Thyroid gland (tissue), 4 donors: Measurements from ENCODE around the gene DAAM2. TPM values are rescaled to one million over a fixed set of nuclear protein-coding genes. Genes with fewer than 3 reads are reported as not detected.

Experiments
- DNase-seq, 2 donors: peaks; one replicate each; pipeline ENCODE4 v3.0.0-alpha.2; 2019
- H3K27ac ChIP-seq, 3 donors: fragments of 200-600 bp; sonication (generic); 1 replicate in 2 of 3; 2 replicates in 1 of 3; pipeline ENCODE4 v1.5.1; 2016 to 2019; ENCODE audit warnings: mild to moderate bottlenecking in 1 of 3, moderate library complexity in 1 of 3
- H3K27me3 ChIP-seq: fragments of 200-600 bp; sonication (generic); one replicate; pipeline ENCODE4 v1.5.1; 2019
- H3K36me3 ChIP-seq, 2 donors: fragments of 200-600 bp; sonication (generic); one replicate each; pipeline ENCODE4 v1.5.1; 2016 to 2019
- H3K4me1 ChIP-seq, 2 donors: fragments of 200-600 bp; sonication (generic); one replicate each; pipeline ENCODE4 v1.5.1; 2017 to 2019
- H3K4me3 ChIP-seq, 3 donors: fragments of 200-600 bp; sonication (generic); replicated peaks in 1 of 3; 1 replicate in 2 of 3; 2 replicates in 1 of 3; pipeline ENCODE4 v1.5.1; 2016; ENCODE audit warnings: mild to moderate bottlenecking in 1 of 3
- H3K9me3 ChIP-seq: fragments of 200-600 bp; sonication (generic); one replicate; pipeline ENCODE4 v1.5.1; 2017
- POLR2A ChIP-seq, 2 donors: fragments of 450-650 bp; IDR thresholded peaks; one replicate each; pipeline ENCODE4 v1.6.1; 2017; ENCODE audit warnings: antibody characterized with exemption in 2 of 2, mild to moderate bottlenecking in 2 of 2, moderate library complexity in 1 of 2
- WGBS, 2 donors: methylation state at CpG; one replicate each; pipeline ENCODE4 v1.1.5; 2017; 5-methylcytosine and 5-hydroxymethylcytosine counted together
- intact Hi-C: fragments of 100-400 bp; cut with DNase I; formaldehyde crosslinking; loops from one replicate; pipeline ENCODE4 v1.15.1; 2023
- total RNA-seq, 4 donors: library from RNA; depleted of rRNA; stranded (reverse); fragments of >200 nt; gene quantifications; one replicate each; pipeline ENCODE4 v1.2.3, GENCODE V29; 2016
- TF ChIP-seq, protein P1 (sequence below), 6 experiments: fragments of 200-600 bp in 3 of 6; fragments of 450-650 bp in 3 of 6; sonication (generic) in 3 of 6; IDR thresholded peaks; one replicate each; pipeline ENCODE4 v1.5.1; 2016 to 2019; ENCODE audit warnings: antibody characterized with exemption in 6 of 6, mild to moderate bottlenecking in 2 of 6, inconsistent platforms in 1 of 6, moderate library complexity in 1 of 6

The DAAM2 gene
- total RNA-seq, 4 donors from 2014 or later: 17.8 to 37.0 (median 23.8) TPM

DNA sequence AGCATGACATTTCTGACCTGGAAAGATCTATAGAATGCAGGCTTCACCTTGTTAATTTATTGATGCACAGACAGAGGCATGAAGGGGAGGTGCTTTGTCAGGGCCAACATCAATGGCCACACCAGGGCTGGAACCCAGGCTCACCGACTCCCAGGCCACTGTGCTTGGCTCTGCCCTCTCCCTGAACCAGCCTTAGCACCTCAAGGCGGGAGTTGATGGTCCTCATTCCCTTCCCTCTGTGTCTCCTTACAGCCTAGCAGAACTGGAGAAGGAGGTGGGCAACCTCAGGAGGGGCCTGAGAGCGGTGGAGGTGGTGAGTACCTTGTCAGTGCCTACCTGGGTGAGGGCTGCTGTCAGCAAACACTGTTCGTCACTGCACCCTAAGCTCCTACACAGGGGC lies 106.4 kb downstream of the DAAM2 start:
- intact Hi-C loops: loop anchor here (10.0 kb wide), 1 partner anchor 524 kb away; no protein-coding TSS in a partner anchor
- peaks cover 0 to 5% of the 10 kb centered on the region in 2 donors for H3K36me3 ChIP-seq
- no peaks in the 10 kb centered on the region for H3K4me1 ChIP-seq
- H3K4me3 ChIP-seq: no peak overlapping the region
- no peaks in the 10 kb centered on the region for H3K27me3 ChIP-seq
- no peaks in the 10 kb centered on the region for H3K9me3 ChIP-seq
- 80 to 100% methylated on average over 4 of the region's 4 CpGs for WGBS, 2 donors
- H3K27ac ChIP-seq: no peak overlapping the region
- no peak for TF ChIP-seq POLR2A (IDR thresholded peaks at IDR 0.05)
- TF ChIP-seq, protein P1, sequence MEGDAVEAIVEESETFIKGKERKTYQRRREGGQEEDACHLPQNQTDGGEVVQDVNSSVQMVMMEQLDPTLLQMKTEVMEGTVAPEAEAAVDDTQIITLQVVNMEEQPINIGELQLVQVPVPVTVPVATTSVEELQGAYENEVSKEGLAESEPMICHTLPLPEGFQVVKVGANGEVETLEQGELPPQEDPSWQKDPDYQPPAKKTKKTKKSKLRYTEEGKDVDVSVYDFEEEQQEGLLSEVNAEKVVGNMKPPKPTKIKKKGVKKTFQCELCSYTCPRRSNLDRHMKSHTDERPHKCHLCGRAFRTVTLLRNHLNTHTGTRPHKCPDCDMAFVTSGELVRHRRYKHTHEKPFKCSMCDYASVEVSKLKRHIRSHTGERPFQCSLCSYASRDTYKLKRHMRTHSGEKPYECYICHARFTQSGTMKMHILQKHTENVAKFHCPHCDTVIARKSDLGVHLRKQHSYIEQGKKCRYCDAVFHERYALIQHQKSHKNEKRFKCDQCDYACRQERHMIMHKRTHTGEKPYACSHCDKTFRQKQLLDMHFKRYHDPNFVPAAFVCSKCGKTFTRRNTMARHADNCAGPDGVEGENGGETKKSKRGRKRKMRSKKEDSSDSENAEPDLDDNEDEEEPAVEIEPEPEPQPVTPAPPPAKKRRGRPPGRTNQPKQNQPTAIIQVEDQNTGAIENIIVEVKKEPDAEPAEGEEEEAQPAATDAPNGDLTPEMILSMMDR (IDR thresholded peaks at IDR 0.05): no peak
- DNase-seq: no peak

DNA sequence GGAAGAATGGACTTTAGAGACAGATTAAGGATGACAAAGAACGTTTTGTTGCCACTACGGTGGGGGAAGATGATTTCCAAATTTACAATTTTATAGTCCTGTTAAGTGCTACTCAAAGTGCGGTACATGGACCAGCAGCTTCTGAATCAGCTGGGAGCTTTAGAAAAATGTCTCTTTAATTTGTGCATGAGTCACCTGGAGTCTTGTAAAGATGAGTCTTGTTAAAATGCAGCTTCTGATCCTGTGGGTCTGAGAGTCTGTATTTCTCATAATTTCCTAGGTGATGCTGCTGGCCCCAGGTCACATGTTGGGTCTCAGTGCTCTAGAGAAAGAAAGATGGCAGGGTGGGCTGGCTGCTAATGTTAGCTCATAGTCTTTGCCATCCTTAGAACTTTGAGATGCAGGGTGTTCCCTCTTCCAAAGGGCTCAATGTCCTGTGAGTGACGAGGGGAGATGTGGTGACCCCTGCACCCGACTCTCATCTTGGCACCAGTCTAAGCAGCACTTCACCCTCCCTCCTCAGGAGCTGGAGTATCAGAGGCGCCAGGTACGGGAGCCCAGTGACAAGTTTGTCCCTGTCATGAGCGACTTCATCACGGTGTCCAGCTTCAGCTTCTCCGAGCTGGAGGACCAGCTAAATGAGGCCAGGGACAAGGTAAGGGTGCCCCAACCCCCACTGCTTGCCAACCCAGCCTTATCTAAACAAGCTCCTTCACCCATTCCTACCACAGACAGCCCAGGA lies 107.5 kb downstream of the DAAM2 start:
- Histone ChIP-seq H3K36me3 (peaks cover 0 to 5% of the 10 kb centered on the region in 2 donors), H3K27ac (no peak overlapping the region), H3K4me1 (no peaks in the 10 kb centered on the region), H3K4me3 (no peak overlapping the region), H3K9me3 (no peaks in the 10 kb centered on the region), H3K27me3 (no peaks in the 10 kb centered on the region)
- TF ChIP-seq POLR2A (IDR thresholded peaks at IDR 0.05): no peak
- WGBS, 2 donors: 88 to 95% methylated on average over 10 of the region's 10 CpGs
- intact Hi-C loops: loop anchor here (10.0 kb wide), 1 partner anchor 525 kb away; no protein-coding TSS in a partner anchor
- DNase-seq: no peak

GRCh38 chr6:39901116-39901655 lies 109.0 kb downstream of the DAAM2 start:
- no peaks in the 10 kb centered on the region for H3K4me1 ChIP-seq
- DNase-seq: peak in 1 of 2 donors; percentile 20
- no peaks in the 10 kb centered on the region for H3K27me3 ChIP-seq
- no peaks in the 10 kb centered on the region for H3K9me3 ChIP-seq
- intact Hi-C loops: no loop called here
- H3K36me3 ChIP-seq: peaks cover 3 to 5% of the 10 kb centered on the region in 2 donors
- no peak overlapping the region for H3K27ac ChIP-seq
- 79 to 84% methylated on average over 9 to 10 of the region's 10 CpGs for WGBS, 2 donors
- TF ChIP-seq, protein P1 (IDR thresholded peaks at IDR 0.05): no peak
- no peak for TF ChIP-seq POLR2A (IDR thresholded peaks at IDR 0.05)
- no peak overlapping the region for H3K4me3 ChIP-seq

GRCh38 chr6:39901670-39902069 lies 109.5 kb downstream of the DAAM2 start:
- 93 to 97% methylated on average over 18 to 19 of the region's 19 CpGs for WGBS, 2 donors
- H3K27me3 ChIP-seq: no peaks in the 10 kb centered on the region
- DNase-seq: no peak
- intact Hi-C loops: no loop called here
- peaks cover 6 to 7% of the 10 kb centered on the region in 2 donors for H3K36me3 ChIP-seq
- no peaks in the 10 kb centered on the region for H3K4me1 ChIP-seq
- H3K4me3 ChIP-seq: no peak overlapping the region
- H3K9me3 ChIP-seq: no peaks in the 10 kb centered on the region
- no peak overlapping the region for H3K27ac ChIP-seq
- TF ChIP-seq POLR2A (IDR thresholded peaks at IDR 0.05): no peak
- TF ChIP-seq, protein P1 (IDR thresholded peaks at IDR 0.05): no peak

DNA sequence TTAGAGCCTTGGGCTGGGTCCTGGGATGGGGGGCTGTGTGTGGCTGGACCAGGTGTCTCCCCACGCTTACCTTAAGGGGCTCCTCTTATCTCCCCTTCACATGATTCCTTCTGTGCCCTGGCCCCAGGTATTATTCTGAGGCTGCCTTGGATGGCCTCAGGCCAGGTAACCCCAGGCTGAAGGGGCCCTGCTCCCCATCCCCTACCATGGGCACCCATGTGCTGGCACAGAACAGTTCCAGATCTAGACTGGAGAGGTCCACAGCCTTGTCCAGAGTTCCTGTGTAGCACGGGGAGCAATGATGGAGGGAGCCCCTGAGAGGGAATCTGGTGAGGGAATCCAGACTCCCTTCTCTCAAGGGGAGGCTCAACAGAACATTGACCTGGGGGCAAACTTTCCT lies 110.0 kb downstream of the DAAM2 start:
- H3K36me3 ChIP-seq: peaks cover 7 to 8% of the 10 kb centered on the region in 2 donors
- DNase-seq: no peak
- no peak for TF ChIP-seq POLR2A (IDR thresholded peaks at IDR 0.05)
- no peak overlapping the region for H3K27ac ChIP-seq
- WGBS, 2 donors: 89 to 93% methylated on average over 2 of the region's 2 CpGs
- no peaks in the 10 kb centered on the region for H3K27me3 ChIP-seq
- no peak overlapping the region for H3K4me3 ChIP-seq
- no peaks in the 10 kb centered on the region for H3K4me1 ChIP-seq
- intact Hi-C loops: no loop called here
- H3K9me3 ChIP-seq: no peaks in the 10 kb centered on the region
